ENCODE results near the gene FGFBP2. TPM values are rescaled to one million over a fixed set of nuclear protein-coding genes. Genes with fewer than 3 reads are reported as not detected.

The FGFBP2 gene
- total RNA-seq, 4 donors from 2014 or later, result 33.0 to 337 (median 145) TPM

DNA sequence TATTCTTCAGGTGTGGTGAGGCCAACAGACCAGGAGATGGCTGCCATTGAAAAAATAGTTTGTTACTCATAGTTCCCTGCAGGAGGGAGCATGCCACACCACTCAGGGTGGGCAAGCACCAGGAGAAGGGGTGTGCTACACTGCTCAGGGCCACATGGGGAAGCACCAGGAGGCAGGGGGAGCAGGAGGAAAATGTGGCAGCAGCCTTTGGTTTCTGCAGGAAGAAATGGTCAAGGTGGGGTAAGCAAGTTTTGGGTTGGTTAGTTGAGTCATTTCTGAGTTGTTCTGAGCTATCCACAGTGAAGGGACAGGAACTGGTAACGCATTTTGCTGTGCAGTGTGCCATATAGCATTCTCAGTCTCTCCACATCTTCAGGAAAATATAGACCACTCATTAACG, 48.2 kb downstream of the FGFBP2 start:
- H3K4me1 ChIP-seq, result no peaks in the 10 kb centered on the region
- TF ChIP-seq EP300 (IDR thresholded peaks at IDR 0.05), result no peak
- TF ChIP-seq POLR2A (IDR thresholded peaks at IDR 0.05), result no peak
- TF ChIP-seq, protein P1, sequence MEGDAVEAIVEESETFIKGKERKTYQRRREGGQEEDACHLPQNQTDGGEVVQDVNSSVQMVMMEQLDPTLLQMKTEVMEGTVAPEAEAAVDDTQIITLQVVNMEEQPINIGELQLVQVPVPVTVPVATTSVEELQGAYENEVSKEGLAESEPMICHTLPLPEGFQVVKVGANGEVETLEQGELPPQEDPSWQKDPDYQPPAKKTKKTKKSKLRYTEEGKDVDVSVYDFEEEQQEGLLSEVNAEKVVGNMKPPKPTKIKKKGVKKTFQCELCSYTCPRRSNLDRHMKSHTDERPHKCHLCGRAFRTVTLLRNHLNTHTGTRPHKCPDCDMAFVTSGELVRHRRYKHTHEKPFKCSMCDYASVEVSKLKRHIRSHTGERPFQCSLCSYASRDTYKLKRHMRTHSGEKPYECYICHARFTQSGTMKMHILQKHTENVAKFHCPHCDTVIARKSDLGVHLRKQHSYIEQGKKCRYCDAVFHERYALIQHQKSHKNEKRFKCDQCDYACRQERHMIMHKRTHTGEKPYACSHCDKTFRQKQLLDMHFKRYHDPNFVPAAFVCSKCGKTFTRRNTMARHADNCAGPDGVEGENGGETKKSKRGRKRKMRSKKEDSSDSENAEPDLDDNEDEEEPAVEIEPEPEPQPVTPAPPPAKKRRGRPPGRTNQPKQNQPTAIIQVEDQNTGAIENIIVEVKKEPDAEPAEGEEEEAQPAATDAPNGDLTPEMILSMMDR (IDR thresholded peaks at IDR 0.05), result no peak
- WGBS, 2 donors, result 89 to 100% methylated on average over 2 of the region's 2 CpGs
- H3K9me3 ChIP-seq, result no peaks in the 10 kb centered on the region
- no peak overlapping the region for H3K27ac ChIP-seq
- H3K36me3 ChIP-seq, result no peaks in the 10 kb centered on the region
- no peak for DNase-seq (ENCODE audit: low spot score in 2 of 2)
- no peaks in the 10 kb centered on the region for H3K27me3 ChIP-seq
- no peak overlapping the region for H3K4me3 ChIP-seq

GRCh38 chr4:15914291-15914690, 48.7 kb downstream of the FGFBP2 start:
- TF ChIP-seq, protein P1 (IDR thresholded peaks at IDR 0.05), result no peak
- TF ChIP-seq EP300 (IDR thresholded peaks at IDR 0.05), result no peak
- TF ChIP-seq POLR2A (IDR thresholded peaks at IDR 0.05), result no peak

GRCh38 chr4:15913631-15913970, 49.4 kb downstream of the FGFBP2 start:
- TF ChIP-seq, protein P1 (IDR thresholded peaks at IDR 0.05), result no peak
- TF ChIP-seq EP300 (IDR thresholded peaks at IDR 0.05), result no peak
- TF ChIP-seq POLR2A (IDR thresholded peaks at IDR 0.05), result no peak
- no peaks in the 10 kb centered on the region for H3K36me3 ChIP-seq
- H3K9me3 ChIP-seq, result no peaks in the 10 kb centered on the region

More at GRCh38 chr4:15914291-15914690, 48.7 kb downstream of the FGFBP2 start:
- Histone ChIP-seq H3K27me3 (no peaks in the 10 kb centered on the region), H3K4me1 (no peaks in the 10 kb centered on the region), H3K9me3 (no peaks in the 10 kb centered on the region), H3K36me3 (no peaks in the 10 kb centered on the region), H3K27ac (no peak overlapping the region), H3K4me3 (no peak overlapping the region)
- 89 to 93% methylated on average over 4 of the region's 4 CpGs for WGBS, 2 donors
- no peak for DNase-seq (ENCODE audit: low spot score in 2 of 2)

GRCh38 chr4:15912961-15913630, 49.9 kb downstream of the FGFBP2 start:
- H3K4me1 ChIP-seq, result no peaks in the 10 kb centered on the region
- WGBS, 2 donors, result 49 to 50% methylated on average over 8 of the region's 8 CpGs
- H3K27ac ChIP-seq, result no peak overlapping the region
- no peak overlapping the region for H3K4me3 ChIP-seq
- no peak for TF ChIP-seq POLR2A (IDR thresholded peaks at IDR 0.05)
- TF ChIP-seq EP300 (IDR thresholded peaks at IDR 0.05), result no peak
- TF ChIP-seq, protein P1 (IDR thresholded peaks at IDR 0.05), result no peak
- no peaks in the 10 kb centered on the region for H3K9me3 ChIP-seq
- no peaks in the 10 kb centered on the region for H3K36me3 ChIP-seq
- no peak for DNase-seq (ENCODE audit: low spot score in 2 of 2)
- no peaks in the 10 kb centered on the region for H3K27me3 ChIP-seq

More at GRCh38 chr4:15913631-15913970, 49.4 kb downstream of the FGFBP2 start:
- Histone ChIP-seq H3K4me1 (no peaks in the 10 kb centered on the region), H3K4me3 (no peak overlapping the region), H3K27me3 (no peaks in the 10 kb centered on the region), H3K27ac (no peak overlapping the region)
- DNase-seq (ENCODE audit: low spot score in 2 of 2), result no peak
- WGBS, 2 donors, result 57 to 81% methylated on average over 2 of the region's 2 CpGs

GRCh38 chr4:15912236-15912635, 50.7 kb downstream of the FGFBP2 start:
- no peaks in the 10 kb centered on the region for H3K27me3 ChIP-seq
- H3K36me3 ChIP-seq, result no peaks in the 10 kb centered on the region
- no peak overlapping the region for H3K27ac ChIP-seq
- DNase-seq (ENCODE audit: low spot score in 2 of 2), result no peak
- no peaks in the 10 kb centered on the region for H3K4me1 ChIP-seq
- H3K4me3 ChIP-seq, result no peak overlapping the region
- whole genome bisulfite sequencing, 2 donors, result 67 to 69% methylated on average over 7 of the region's 7 CpGs
- TF ChIP-seq, protein P1 (IDR thresholded peaks at IDR 0.05), result no peak
- TF ChIP-seq POLR2A (IDR thresholded peaks at IDR 0.05), result no peak
- TF ChIP-seq EP300 (IDR thresholded peaks at IDR 0.05), result no peak
- H3K9me3 ChIP-seq, result no peaks in the 10 kb centered on the region

Other genes with a start within 250 kb of the FGFBP2 start
- gene CD38, start 184.8 kb downstream of the FGFBP2 start, total RNA-seq, result 10 to 100 TPM in 1 of 4 donors, 1 to 10 TPM in 3; 3.0 to 12.1 (median 6.7) TPM
- 1 to 10 TPM in 1 of 4 donors, not detected in 3; 2.5 TPM for gene FGFBP1, start 24.4 kb downstream of the FGFBP2 start, total RNA-seq
- gene PROM1, start 120.8 kb upstream of the FGFBP2 start, total RNA-seq, result not detected